SK-N-SH (cell line): Measurements from ENCODE around the gene LGALS16. TPM values are rescaled to one million over a fixed set of nuclear protein-coding genes. Genes with fewer than 3 reads are reported as not detected.

Experiments
- CTCF ChIA-PET: fragments of 300-600, 350-600 bp; formaldehyde crosslinking; extraction: SDS; loops from one replicate; lab custom pipeline; 2021; lab: Yijun Ruan, JAX
- POLR2A ChIA-PET: fragments of 350-600 bp; sonication (Branson Sonifier 250); formaldehyde crosslinking; extraction: SDS; loops from one replicate; lab custom pipeline; 2020; ENCODE audit warnings: antibody characterized with exemption, inconsistent platforms; lab: Yijun Ruan, JAX
- DNase-seq: peaks from one replicate; pipeline ENCODE4 v3.0.0; 2012
- H2AFZ ChIP-seq: fragments of 200-600 bp; sonication (generic); 2 replicates; pipeline ENCODE4 v1.8.1; 2016; ENCODE audit warnings: antibody characterized with exemption, mild to moderate bottlenecking, low read depth
- H3F3A ChIP-seq: fragments of 200-600 bp; sonication (generic); replicated peaks from 2 replicates; pipeline ENCODE3; 2016; ENCODE audit warnings: antibody characterized with exemption, mild to moderate bottlenecking; ENCODE audit not compliant: insufficient read depth
- H3K27ac ChIP-seq, 2 experiments: fragments of 200-500 bp in 1 of 2; fragments of 200-600 bp in 1 of 2; sonication (Bioruptor generic) in 1 of 2; sonication (generic), shearing (Covaris generic) in 1 of 2; 2 replicates each; pipeline versions ENCODE4 v1.5.1 to v1.6.1; 2014 to 2016; ENCODE audit warnings: low read depth in 2 of 2, inconsistent platforms in 1 of 2, low read length in 1 of 2, mild to moderate bottlenecking in 1 of 2, mixed read lengths in 1 of 2
- H3K27me3 ChIP-seq: fragments of 200-600 bp; sonication (generic), shearing (Covaris generic); 2 replicates; pipeline ENCODE4 v1.6.1; 2016; ENCODE audit warnings: mixed run types; ENCODE audit not compliant: insufficient read depth
- H3K36me3 ChIP-seq, 2 experiments: fragments of 200-500 bp in 1 of 2; fragments of 200-600 bp in 1 of 2; sonication (Bioruptor generic) in 1 of 2; sonication (generic) in 1 of 2; replicated peaks in 1 of 2; 2 replicates each; pipeline versions ENCODE3 to v1.5.1; 2014 to 2016; ENCODE audit warnings: low read length in 1 of 2, mild to moderate bottlenecking in 1 of 2; ENCODE audit not compliant: insufficient read depth in 2 of 2, control insufficient read depth in 1 of 2
- H3K4me1 ChIP-seq, 2 experiments: fragments of 200-500 bp in 1 of 2; fragments of 200-600 bp in 1 of 2; sonication (Bioruptor generic) in 1 of 2; sonication (generic), shearing (Covaris generic) in 1 of 2; 2 replicates each; pipeline versions ENCODE4 v1.5.1 to v1.6.1; 2014 to 2016; ENCODE audit warnings: low read depth in 1 of 2, low read length in 1 of 2, mixed run types in 1 of 2; ENCODE audit not compliant: insufficient read depth in 2 of 2, control insufficient read depth in 1 of 2
- H3K4me2 ChIP-seq: fragments of 200-600 bp; sonication (generic), shearing (Covaris generic); 2 replicates; pipeline ENCODE4 v1.6.1; 2017; ENCODE audit warnings: mixed run types
- H3K4me3 ChIP-seq, 2 experiments: fragments of 200-500 bp in 1 of 2; fragments of 200-600 bp in 1 of 2; sonication (Bioruptor generic) in 1 of 2; sonication (generic), shearing (Covaris generic) in 1 of 2; 2 replicates each; pipeline versions ENCODE4 v1.5.1 to v1.8.1; 2014 to 2016; ENCODE audit warnings: low read depth in 2 of 2, inconsistent platforms in 1 of 2, low read length in 1 of 2, mild to moderate bottlenecking in 1 of 2, mixed read lengths in 1 of 2, moderate library complexity in 1 of 2
- H3K79me2 ChIP-seq: fragments of 200-600 bp; sonication (generic); 2 replicates; pipeline ENCODE4 v1.8.1; 2017; ENCODE audit warnings: mild to moderate bottlenecking; ENCODE audit not compliant: insufficient read depth
- H3K9ac ChIP-seq: fragments of 200-600 bp; sonication (generic); 2 replicates; pipeline ENCODE4 v1.6.1; 2017; ENCODE audit warnings: mixed run types
- H3K9me2 ChIP-seq: fragments of 200-600 bp; sonication (generic); 2 replicates; pipeline ENCODE4 v1.6.1; 2017; ENCODE audit warnings: mixed run types
- H3K9me3 ChIP-seq: fragments of 200-600 bp; sonication (generic); 2 replicates; pipeline ENCODE4 v1.6.1; 2017; ENCODE audit warnings: mixed run types, mild to moderate bottlenecking, moderate library complexity
- H4K20me1 ChIP-seq: fragments of 200-600 bp; sonication (generic); 2 replicates; pipeline ENCODE4 v1.6.1; 2017; ENCODE audit warnings: mild to moderate bottlenecking, mixed run types; ENCODE audit not compliant: insufficient read depth
- CHD2 ChIP-seq: fragments of 150-350 bp; IDR thresholded peaks from 2 replicates; pipeline ENCODE4 v1.6.1; 2018; ENCODE audit warnings: low read length; ENCODE audit not compliant: partially characterized antibody
- EP300 ChIP-seq, 2 experiments: IDR thresholded peaks; 2 replicates each; pipeline versions ENCODE4 v1.4.0 to v1.6.1; 2012; ENCODE audit warnings: borderline replicate concordance in 1 of 2, low read depth in 1 of 2, low read length in 1 of 2
- EZH2phosphoT487 ChIP-seq: fragments of 200-600 bp; sonication (generic); IDR thresholded peaks from 2 replicates; pipeline ENCODE4 v1.6.1; 2017; ENCODE audit warnings: low read depth, mixed run types, mild to moderate bottlenecking, antibody characterized with exemption, moderate library complexity, borderline replicate concordance
- FOSL2 ChIP-seq: IDR thresholded peaks from 2 replicates; pipeline ENCODE4 v1.4.0; 2012; ENCODE audit warnings: low read depth, mild to moderate bottlenecking, moderate library complexity, borderline replicate concordance
- JUND ChIP-seq: IDR thresholded peaks from 2 replicates; pipeline ENCODE4 v1.4.0; 2012
- MAX ChIP-seq: IDR thresholded peaks from 2 replicates; pipeline ENCODE4 v1.4.0; 2012; ENCODE audit warnings: low read depth
- NFIC ChIP-seq: IDR thresholded peaks from 2 replicates; pipeline ENCODE4 v1.4.0; 2012; ENCODE audit warnings: borderline replicate concordance
- RAD21 ChIP-seq: IDR thresholded peaks from 2 replicates; pipeline ENCODE4 v1.6.1; 2012; ENCODE audit warnings: mild to moderate bottlenecking, low read length
- RCOR1 ChIP-seq: fragments of 150-350 bp; IDR thresholded peaks from 2 replicates; pipeline ENCODE4 v1.6.1; 2017; ENCODE audit warnings: antibody characterized with exemption, low read length
- RFX5 ChIP-seq: IDR thresholded peaks from 2 replicates; pipeline ENCODE4 v1.6.1; 2012; ENCODE audit warnings: mild to moderate bottlenecking, improper control_type of control experiment, low read length
- SIN3A ChIP-seq: IDR thresholded peaks from 2 replicates; pipeline ENCODE4 v1.6.1; 2012; ENCODE audit warnings: low read depth, mild to moderate bottlenecking, low read length, moderate library complexity, borderline replicate concordance
- SMC3 ChIP-seq: IDR thresholded peaks from 2 replicates; pipeline ENCODE4 v1.6.1; 2012; ENCODE audit warnings: low read depth, low read length, improper control_type of control experiment
- TAF1 ChIP-seq: IDR thresholded peaks from 2 replicates; pipeline ENCODE4 v1.6.1; 2012; ENCODE audit warnings: low read depth, mild to moderate bottlenecking, low read length, moderate library complexity, borderline replicate concordance
- USF2 ChIP-seq: fragments of 150-350 bp; IDR thresholded peaks from 2 replicates; pipeline ENCODE4 v1.6.1; 2017; ENCODE audit warnings: antibody characterized with exemption, low read length, low read depth, borderline replicate concordance
- ZBTB33 ChIP-seq: IDR thresholded peaks from 2 replicates; pipeline ENCODE4 v1.4.0; 2012; ENCODE audit warnings: low read depth, borderline replicate concordance
- WGBS: methylation state at CpG from one replicate; pipeline ENCODE4 v1.1.6; 2017; ENCODE audit warnings: low lambda C conversion rate; 5-methylcytosine and 5-hydroxymethylcytosine counted together
- polyA plus RNA-seq, 3 experiments: library from polyadenylated mRNA; depleted of rRNA; stranded (reverse); fragments of >200 nt; gene quantifications; 2 replicates each; pipeline ENCODE4 v1.2.3, GENCODE V29; 2012
- TF ChIP-seq, protein P1 (sequence below): fragments of 200-600 bp; sonication (generic); IDR thresholded peaks from 2 replicates; pipeline ENCODE4 v1.6.1; 2017; ENCODE audit warnings: antibody characterized with exemption, mild to moderate bottlenecking, moderate library complexity
- TF ChIP-seq, protein P2 (sequence below): IDR thresholded peaks from 2 replicates; pipeline ENCODE4 v1.4.0; 2012; ENCODE audit warnings: low read depth, borderline replicate concordance
- TF ChIP-seq, protein P3 (sequence below): fragments of 150-350 bp; IDR thresholded peaks from 2 replicates; pipeline ENCODE4 v1.6.1; 2016; ENCODE audit warnings: mild to moderate bottlenecking, low read depth, low read length

Gene LGALS16
- polyA plus RNA-seq, 1 of the 3 experiments (the other 2 are of a cell fraction) = not detected

GRCh38 chr19:39679056-39679790, 23.5 kb downstream of the LGALS16 start:
- TF ChIP-seq, protein P1, sequence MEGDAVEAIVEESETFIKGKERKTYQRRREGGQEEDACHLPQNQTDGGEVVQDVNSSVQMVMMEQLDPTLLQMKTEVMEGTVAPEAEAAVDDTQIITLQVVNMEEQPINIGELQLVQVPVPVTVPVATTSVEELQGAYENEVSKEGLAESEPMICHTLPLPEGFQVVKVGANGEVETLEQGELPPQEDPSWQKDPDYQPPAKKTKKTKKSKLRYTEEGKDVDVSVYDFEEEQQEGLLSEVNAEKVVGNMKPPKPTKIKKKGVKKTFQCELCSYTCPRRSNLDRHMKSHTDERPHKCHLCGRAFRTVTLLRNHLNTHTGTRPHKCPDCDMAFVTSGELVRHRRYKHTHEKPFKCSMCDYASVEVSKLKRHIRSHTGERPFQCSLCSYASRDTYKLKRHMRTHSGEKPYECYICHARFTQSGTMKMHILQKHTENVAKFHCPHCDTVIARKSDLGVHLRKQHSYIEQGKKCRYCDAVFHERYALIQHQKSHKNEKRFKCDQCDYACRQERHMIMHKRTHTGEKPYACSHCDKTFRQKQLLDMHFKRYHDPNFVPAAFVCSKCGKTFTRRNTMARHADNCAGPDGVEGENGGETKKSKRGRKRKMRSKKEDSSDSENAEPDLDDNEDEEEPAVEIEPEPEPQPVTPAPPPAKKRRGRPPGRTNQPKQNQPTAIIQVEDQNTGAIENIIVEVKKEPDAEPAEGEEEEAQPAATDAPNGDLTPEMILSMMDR = no peak
- no peak for TF ChIP-seq RFX5
- TF ChIP-seq EZH2phosphoT487 = no peak
- no peak for TF ChIP-seq TAF1
- no peak for TF ChIP-seq USF2
- no peak for TF ChIP-seq SIN3A
- TF ChIP-seq JUND = no peak
- TF ChIP-seq SMC3 = no peak
- no peak for TF ChIP-seq CHD2
- no peaks in the 10 kb centered on the region for H3K9me3 ChIP-seq
- H3K79me2 ChIP-seq = no peaks in the 10 kb centered on the region
- 19% methylated on average over 10 of the region's 10 CpGs for WGBS
- peak overlapping the region; percentile 30; the same call in 1 of the 2 replicates for H3K4me2 ChIP-seq
- ChIA-PET CTCF (no interaction called here), POLR2A (no interaction called here)
- H3K36me3 ChIP-seq = no peaks in the 10 kb centered on the region
- no peak overlapping the region for H3K27ac ChIP-seq
- H3K9ac ChIP-seq = no peak overlapping the region
- H3F3A ChIP-seq = no peaks in the 10 kb centered on the region
- no peaks in the 10 kb centered on the region for H4K20me1 ChIP-seq
- DNase-seq = no peak
- no peak overlapping the region for H2AFZ ChIP-seq
- H3K9me2 ChIP-seq = no peaks in the 10 kb centered on the region
- no peak overlapping the region for H3K4me3 ChIP-seq
- H3K27me3 ChIP-seq = no peaks in the 10 kb centered on the region; the same call in 1 of the 2 replicates
- no peaks in the 10 kb centered on the region for H3K4me1 ChIP-seq

GRCh38 chr19:39679791-39680168, 24.1 kb downstream of the LGALS16 start:
- Histone ChIP-seq H3K79me2 (no peaks in the 10 kb centered on the region), H3K36me3 (no peaks in the 10 kb centered on the region), H3K9me2 (no peaks in the 10 kb centered on the region), H3K9ac (no peak overlapping the region), H2AFZ (no peak overlapping the region), H3K4me2 (no peak overlapping the region), H3F3A (no peaks in the 10 kb centered on the region), H3K9me3 (no peaks in the 10 kb centered on the region), H3K4me3 (no peak overlapping the region), H3K27me3 (no peaks in the 10 kb centered on the region; the same call in 1 of the 2 replicates), H3K27ac (no peak overlapping the region), H3K4me1 (no peaks in the 10 kb centered on the region), H4K20me1 (no peaks in the 10 kb centered on the region)
- WGBS = 33% methylated on average over 3 of the region's 3 CpGs
- CTCF ChIA-PET = interaction anchor here (1.5 kb wide), 1 partner anchor 129 kb away, joined by 4 read pairs; no protein-coding TSS in a partner anchor
- DNase-seq = no peak
- POLR2A ChIA-PET = no interaction called here
- TF ChIP-seq USF2 (no peak), NFIC (no peak), EP300 (IDR thresholded peaks at IDR 0.05; ENCODE audit: borderline replicate concordance in 1 of 2, low read depth in 1 of 2, low read length in 1 of 2) (no peak), RFX5 (no peak), RCOR1 (no peak), ZBTB33 (no peak), MAX (no peak), RAD21 (no peak), FOSL2 (no peak), CHD2 (no peak)
- TF ChIP-seq, protein P2, sequence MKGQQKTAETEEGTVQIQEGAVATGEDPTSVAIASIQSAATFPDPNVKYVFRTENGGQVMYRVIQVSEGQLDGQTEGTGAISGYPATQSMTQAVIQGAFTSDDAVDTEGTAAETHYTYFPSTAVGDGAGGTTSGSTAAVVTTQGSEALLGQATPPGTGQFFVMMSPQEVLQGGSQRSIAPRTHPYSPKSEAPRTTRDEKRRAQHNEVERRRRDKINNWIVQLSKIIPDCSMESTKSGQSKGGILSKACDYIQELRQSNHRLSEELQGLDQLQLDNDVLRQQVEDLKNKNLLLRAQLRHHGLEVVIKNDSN = no peak
- TF ChIP-seq, protein P3, sequence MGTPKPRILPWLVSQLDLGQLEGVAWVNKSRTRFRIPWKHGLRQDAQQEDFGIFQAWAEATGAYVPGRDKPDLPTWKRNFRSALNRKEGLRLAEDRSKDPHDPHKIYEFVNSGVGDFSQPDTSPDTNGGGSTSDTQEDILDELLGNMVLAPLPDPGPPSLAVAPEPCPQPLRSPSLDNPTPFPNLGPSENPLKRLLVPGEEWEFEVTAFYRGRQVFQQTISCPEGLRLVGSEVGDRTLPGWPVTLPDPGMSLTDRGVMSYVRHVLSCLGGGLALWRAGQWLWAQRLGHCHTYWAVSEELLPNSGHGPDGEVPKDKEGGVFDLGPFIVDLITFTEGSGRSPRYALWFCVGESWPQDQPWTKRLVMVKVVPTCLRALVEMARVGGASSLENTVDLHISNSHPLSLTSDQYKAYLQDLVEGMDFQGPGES = no peak
